Body of pancreas (tissue), 4 donors: Measurements from ENCODE around the gene ATRIP. TPM values are rescaled to one million over a fixed set of nuclear protein-coding genes. Genes with fewer than 3 reads are reported as not detected.

Experiments
- ATAC-seq: fragments of 150-250 bp; one replicate; pipeline ENCODE4 v1.9.1; 2016
- DNase-seq, 4 donors: peaks; one replicate each; pipeline ENCODE4 v3.0.0-alpha.2; 2019
- H3K27ac ChIP-seq, 4 donors: fragments of 200-600 bp; sonication (generic); 1 replicate in 3 of 4; 2 replicates in 1 of 4; pipeline versions ENCODE4 v1.5.1 to v1.6.1; 2016 to 2019; ENCODE audit warnings: mild to moderate bottlenecking in 1 of 4, mixed read lengths in 1 of 4, moderate library complexity in 1 of 4
- H3K27me3 ChIP-seq, 2 donors: fragments of 200-600 bp; sonication (generic); one replicate each; pipeline ENCODE4 v1.6.0; 2016; ENCODE audit warnings: mild to moderate bottlenecking in 1 of 2
- H3K36me3 ChIP-seq, 2 donors: fragments of 200-600 bp; sonication (generic); replicated peaks in 1 of 2; 2 replicates each; pipeline ENCODE4 v1.5.1; 2016; ENCODE audit warnings: low read depth in 2 of 2; ENCODE audit not compliant: insufficient read depth in 1 of 2
- H3K4me1 ChIP-seq: fragments of 200-600 bp; sonication (generic); one replicate; pipeline ENCODE4 v1.6.0; 2016
- H3K4me3 ChIP-seq, 2 donors: fragments of 200-600 bp; sonication (generic); 1 replicate in 1 of 2; 2 replicates in 1 of 2; pipeline ENCODE4 v1.5.1; 2016 to 2019
- H3K9me3 ChIP-seq, 3 donors: fragments of 200-600 bp; sonication (generic); 1 replicate in 2 of 3; 2 replicates in 1 of 3; pipeline ENCODE4 v1.5.1; 2016
- POLR2A ChIP-seq, 3 donors: fragments of 450-650 bp; IDR thresholded peaks; one replicate each; pipeline ENCODE4 v1.6.1; 2016; ENCODE audit warnings: antibody characterized with exemption in 3 of 3, mild to moderate bottlenecking in 2 of 3
- WGBS, 2 donors: methylation state at CpG; one replicate each; pipeline ENCODE4 v1.1.5; 2017; 5-methylcytosine and 5-hydroxymethylcytosine counted together
- intact Hi-C: fragments of 100-400 bp; cut with DNase I; formaldehyde crosslinking; loops from one replicate; pipeline ENCODE4 v1.15.1; 2023
- total RNA-seq, 2 donors: library from RNA; depleted of rRNA; stranded (reverse); fragments of >200 nt; gene quantifications; one replicate each; pipeline ENCODE4 v1.1.0, GENCODE V29; 2016
- TF ChIP-seq, protein P1 (sequence below), 7 experiments: fragments of 450-650 bp in 4 of 7; fragments of 200-600 bp in 3 of 7; sonication (generic) in 3 of 7; IDR thresholded peaks; one replicate each; pipeline ENCODE4 v1.5.1; 2016 to 2019; ENCODE audit warnings: antibody characterized with exemption in 7 of 7

Gene ATRIP
- total RNA-seq, 2 donors from 2014 or later: 2.6 to 4.3 TPM

GRCh38 chr3:48427630-48427962, 18.9 kb upstream of the ATRIP start:
- ATAC-seq: no peak
- peaks cover 77% of the 10 kb centered on the region for H3K4me1 ChIP-seq
- TF ChIP-seq, protein P1, sequence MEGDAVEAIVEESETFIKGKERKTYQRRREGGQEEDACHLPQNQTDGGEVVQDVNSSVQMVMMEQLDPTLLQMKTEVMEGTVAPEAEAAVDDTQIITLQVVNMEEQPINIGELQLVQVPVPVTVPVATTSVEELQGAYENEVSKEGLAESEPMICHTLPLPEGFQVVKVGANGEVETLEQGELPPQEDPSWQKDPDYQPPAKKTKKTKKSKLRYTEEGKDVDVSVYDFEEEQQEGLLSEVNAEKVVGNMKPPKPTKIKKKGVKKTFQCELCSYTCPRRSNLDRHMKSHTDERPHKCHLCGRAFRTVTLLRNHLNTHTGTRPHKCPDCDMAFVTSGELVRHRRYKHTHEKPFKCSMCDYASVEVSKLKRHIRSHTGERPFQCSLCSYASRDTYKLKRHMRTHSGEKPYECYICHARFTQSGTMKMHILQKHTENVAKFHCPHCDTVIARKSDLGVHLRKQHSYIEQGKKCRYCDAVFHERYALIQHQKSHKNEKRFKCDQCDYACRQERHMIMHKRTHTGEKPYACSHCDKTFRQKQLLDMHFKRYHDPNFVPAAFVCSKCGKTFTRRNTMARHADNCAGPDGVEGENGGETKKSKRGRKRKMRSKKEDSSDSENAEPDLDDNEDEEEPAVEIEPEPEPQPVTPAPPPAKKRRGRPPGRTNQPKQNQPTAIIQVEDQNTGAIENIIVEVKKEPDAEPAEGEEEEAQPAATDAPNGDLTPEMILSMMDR (IDR thresholded peaks at IDR 0.05): no peak
- TF ChIP-seq POLR2A (IDR thresholded peaks at IDR 0.05): no peak
- H3K4me3 ChIP-seq: no peak overlapping the region
- DNase-seq: no peak
- 57 to 75% methylated on average over 9 of the region's 9 CpGs for WGBS, 2 donors
- H3K27me3 ChIP-seq: no peaks in the 10 kb centered on the region
- H3K27ac ChIP-seq: peak overlapping the region; percentile 1 to 96 (median 94)
- intact Hi-C loops: no loop called here
- H3K36me3 ChIP-seq: peaks cover 0 to 4% of the 10 kb centered on the region in 2 donors
- no peaks in the 10 kb centered on the region for H3K9me3 ChIP-seq

DNA sequence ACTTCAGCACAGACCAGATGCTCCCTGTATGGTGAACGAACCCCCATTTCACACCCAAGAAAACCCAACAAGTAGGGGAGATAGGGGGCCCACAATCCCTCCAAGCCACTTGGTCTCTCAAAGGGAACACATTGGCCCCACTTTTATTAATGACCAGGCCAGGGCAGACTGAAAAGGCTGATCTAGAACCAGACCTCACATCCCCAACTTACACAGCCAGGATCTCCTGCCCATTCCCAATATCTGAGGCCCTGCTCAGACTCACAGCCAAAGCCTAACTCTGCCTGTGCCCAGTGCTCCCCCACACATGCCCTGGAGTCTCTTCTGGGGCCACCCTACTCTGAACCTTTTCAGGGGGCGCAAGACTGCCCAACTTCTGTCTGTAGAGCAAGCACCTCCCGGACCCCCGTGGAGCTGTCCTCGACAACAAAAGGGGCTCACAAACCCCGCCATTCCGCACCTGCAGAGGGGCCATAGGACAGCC, 18.4 kb upstream of the ATRIP start:
- Histone ChIP-seq H3K9me3 (no peaks in the 10 kb centered on the region), H3K4me1 (peaks cover 72% of the 10 kb centered on the region), H3K36me3 (peaks cover 0 to 4% of the 10 kb centered on the region in 2 donors), H3K27ac (peak overlapping the region; percentile 90 to 96 (median 94)), H3K27me3 (no peaks in the 10 kb centered on the region), H3K4me3 (no peak overlapping the region)
- intact Hi-C loops: no loop called here
- DNase-seq (no peak), ATAC-seq (no peak)
- TF ChIP-seq POLR2A (IDR thresholded peaks at IDR 0.05): no peak
- TF ChIP-seq, protein P1 (IDR thresholded peaks at IDR 0.05): no peak
- 25% methylated on average over 7 of the region's 7 CpGs; no CpG with 5 or more reads in 1 of the 2 donors for WGBS, 2 donors

GRCh38 chr3:48428572-48429316, 17.8 kb upstream of the ATRIP start:
- H3K27me3 ChIP-seq: no peaks in the 10 kb centered on the region
- H3K4me1 ChIP-seq: peaks cover 66% of the 10 kb centered on the region
- no peaks in the 10 kb centered on the region for H3K9me3 ChIP-seq
- DNase-seq: peak; percentile 74 to 85 (median 84)
- WGBS, 2 donors: 1% methylated on average over 59 of the region's 60 CpGs; no CpG with 5 or more reads in 1 of the 2 donors
- peak; percentile 52 for ATAC-seq
- H3K27ac ChIP-seq: peak overlapping the region; percentile 90 to 96 (median 94)
- H3K4me3 ChIP-seq: peak overlapping the region; percentile 39 to 69
- peak; percentile 52 to 67 (median 54) for TF ChIP-seq POLR2A (IDR thresholded peaks at IDR 0.05)
- TF ChIP-seq, protein P1 (IDR thresholded peaks at IDR 0.05): no peak
- H3K36me3 ChIP-seq: no peaks in the 10 kb centered on the region
- intact Hi-C loops: no loop called here

- Histone ChIP-seq H3K4me1 (peaks cover 59% of the 10 kb centered on the region), H3K36me3 (no peaks in the 10 kb centered on the region), H3K27me3 (no peaks in the 10 kb centered on the region), H3K9me3 (no peaks in the 10 kb centered on the region), H3K4me3 (peak overlapping the region; percentile 39 to 69), H3K27ac (peak overlapping the region; percentile 90 to 96 (median 94))
- peak; percentile 59 for ATAC-seq
- WGBS, 2 donors: 0% methylated on average over 1 to 82 of the region's 86 CpGs
- TF ChIP-seq, protein P1 (IDR thresholded peaks at IDR 0.05): no peak
- peak in 1 of 3 donors; percentile 77 for TF ChIP-seq POLR2A (IDR thresholded peaks at IDR 0.05)
- intact Hi-C loops: no loop called here
- peak; percentile 79 to 85 (median 84) for DNase-seq
These were observed 17.1 kb upstream of the ATRIP start for GRCh38 chr3:48429317-48429959.
